OCI-LY3 (cell line): ENCODE measurements around the gene SDK1.

Experiments used
- EZH2phosphoT487 ChIP-seq: fragments of 200-600 bp; shearing (Covaris generic); IDR thresholded peaks from 2 replicates; pipeline ENCODE4 v1.6.1; 2018; ENCODE audit warnings: antibody characterized with exemption, mixed run types, low read depth
- TF ChIP-seq, protein P1 (sequence below): fragments of 200-600, 300-600 bp; sonication (generic); IDR thresholded peaks from 2 replicates; pipeline ENCODE4 v1.5.1; 2014; ENCODE audit warnings: antibody characterized with exemption, low read length, low read depth

DNA sequence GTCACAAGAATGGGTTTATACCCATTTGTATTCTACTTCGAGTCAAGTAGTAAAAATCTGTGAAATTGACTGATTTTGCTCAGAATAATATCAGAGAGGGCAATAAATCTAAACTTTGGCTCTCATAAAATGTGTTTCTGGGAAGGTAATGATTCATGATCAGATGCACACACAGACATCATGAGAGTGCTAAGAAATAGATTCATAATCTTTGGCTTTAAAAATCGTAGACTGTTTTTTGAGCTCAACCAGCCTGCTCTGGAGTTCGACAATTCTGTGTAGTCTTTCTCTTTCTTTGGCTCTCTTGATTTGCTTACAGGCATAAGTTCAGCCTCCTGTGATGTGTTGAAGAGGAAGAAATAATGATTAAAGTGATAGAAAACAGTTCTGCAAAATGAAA lies 494.7 kb downstream of the SDK1 start:
- TF ChIP-seq, protein P1, sequence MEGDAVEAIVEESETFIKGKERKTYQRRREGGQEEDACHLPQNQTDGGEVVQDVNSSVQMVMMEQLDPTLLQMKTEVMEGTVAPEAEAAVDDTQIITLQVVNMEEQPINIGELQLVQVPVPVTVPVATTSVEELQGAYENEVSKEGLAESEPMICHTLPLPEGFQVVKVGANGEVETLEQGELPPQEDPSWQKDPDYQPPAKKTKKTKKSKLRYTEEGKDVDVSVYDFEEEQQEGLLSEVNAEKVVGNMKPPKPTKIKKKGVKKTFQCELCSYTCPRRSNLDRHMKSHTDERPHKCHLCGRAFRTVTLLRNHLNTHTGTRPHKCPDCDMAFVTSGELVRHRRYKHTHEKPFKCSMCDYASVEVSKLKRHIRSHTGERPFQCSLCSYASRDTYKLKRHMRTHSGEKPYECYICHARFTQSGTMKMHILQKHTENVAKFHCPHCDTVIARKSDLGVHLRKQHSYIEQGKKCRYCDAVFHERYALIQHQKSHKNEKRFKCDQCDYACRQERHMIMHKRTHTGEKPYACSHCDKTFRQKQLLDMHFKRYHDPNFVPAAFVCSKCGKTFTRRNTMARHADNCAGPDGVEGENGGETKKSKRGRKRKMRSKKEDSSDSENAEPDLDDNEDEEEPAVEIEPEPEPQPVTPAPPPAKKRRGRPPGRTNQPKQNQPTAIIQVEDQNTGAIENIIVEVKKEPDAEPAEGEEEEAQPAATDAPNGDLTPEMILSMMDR, result no peak
- no peak for TF ChIP-seq EZH2phosphoT487
